NCI-H2081 treated with DMSO at 0.1 percent for 48 hours (cell line): Measurements from ENCODE around the gene TRIM44.
"Not testable (repeated sequence)": the region's sequence is repeated elsewhere in the genome, so short reads cannot be mapped to it uniquely, and the experiment has no call there.

Experiments used
- DNase-seq: peaks from one replicate; lab custom pipeline; 2025; lab: John Stamatoyannopoulos, UW

TRIM44 gene

DNA sequence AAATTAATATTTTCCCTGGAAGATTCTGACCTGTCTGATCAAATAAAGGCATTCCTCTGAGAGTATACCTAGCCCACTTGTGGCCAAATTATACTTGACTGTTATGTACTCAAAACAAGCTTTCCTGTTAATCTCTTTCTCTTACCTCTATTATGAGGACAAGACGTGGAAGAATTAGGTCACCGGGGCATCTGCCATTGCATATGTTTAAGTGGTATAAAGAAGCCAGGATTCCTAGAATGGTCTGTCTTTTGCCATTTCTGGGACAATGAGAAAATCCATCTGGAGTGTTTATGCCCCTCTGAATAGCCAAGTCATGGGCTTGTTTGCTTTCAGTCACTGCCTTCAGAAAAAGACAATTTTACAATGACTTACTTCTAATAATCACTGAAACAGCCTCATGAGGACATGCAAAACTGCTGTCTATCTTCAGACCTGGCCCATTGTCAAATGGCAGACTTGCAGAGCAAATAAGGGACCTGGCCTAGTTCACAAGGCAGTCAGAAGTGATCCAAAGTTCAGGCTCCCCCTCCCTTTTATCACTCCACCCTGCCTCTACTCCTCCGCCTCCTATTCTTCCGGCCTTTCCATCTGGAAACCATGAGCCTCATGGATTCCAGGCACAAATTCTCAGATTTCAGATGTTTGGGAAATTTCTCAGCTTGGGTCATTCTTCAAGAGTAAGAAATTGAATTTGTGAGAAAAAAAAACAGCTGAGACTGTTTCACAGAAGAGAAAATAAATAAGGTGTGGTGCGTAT lies 153.2 kb downstream of the TRIM44 start:
- DNase-seq: no peak

DNA sequence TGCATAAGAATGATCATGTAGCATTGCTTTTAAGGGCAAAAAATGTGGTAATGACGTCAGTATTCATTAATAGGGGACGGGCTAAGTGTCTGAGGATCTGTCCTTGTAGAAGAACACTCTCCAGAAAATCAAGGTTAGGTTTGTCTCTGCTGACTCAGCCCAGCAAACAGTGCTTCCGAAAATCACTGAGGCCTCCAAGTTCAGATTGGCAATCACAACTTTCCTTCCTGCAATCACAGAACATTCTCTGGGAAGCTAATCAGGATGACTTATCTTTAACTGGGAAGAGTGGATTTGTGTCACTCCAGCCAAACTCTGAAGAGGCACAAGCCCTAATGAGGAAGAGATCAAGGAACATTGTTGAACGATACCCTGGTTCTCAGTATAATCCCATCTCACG lies 158.0 kb downstream of the TRIM44 start:
- DNase-seq: no peak

DNA sequence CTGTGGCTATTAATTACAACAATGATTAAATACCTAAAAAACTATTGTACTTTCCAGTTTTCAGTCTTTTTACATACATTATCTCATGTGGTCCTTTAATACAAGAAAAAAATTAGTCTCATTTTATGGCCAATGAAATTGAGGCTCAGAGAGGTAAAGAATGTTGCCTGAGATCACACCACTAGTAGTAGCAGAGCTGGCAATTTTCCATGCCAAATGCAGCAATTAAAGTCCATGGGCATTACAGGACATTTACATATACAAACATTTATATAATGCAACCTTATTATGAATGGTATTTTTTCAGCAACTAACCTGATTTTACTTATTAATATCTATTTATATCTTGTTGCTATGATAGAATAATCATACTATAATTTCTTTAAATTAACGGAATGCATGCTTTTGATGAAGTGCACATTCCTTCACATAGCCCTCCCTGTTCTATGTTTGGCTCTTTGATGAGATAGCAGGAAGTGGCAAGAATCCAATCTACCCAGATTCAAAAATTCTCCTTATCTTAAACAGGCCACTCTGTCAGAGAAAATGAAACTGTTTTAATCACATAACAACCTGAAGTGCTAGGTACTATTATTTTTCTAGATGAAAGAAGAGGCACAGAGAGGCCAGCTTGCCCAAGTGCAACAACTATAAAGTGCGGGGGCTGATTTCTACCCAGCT lies 160.4 kb downstream of the TRIM44 start:
- DNase-seq: no peak

DNA sequence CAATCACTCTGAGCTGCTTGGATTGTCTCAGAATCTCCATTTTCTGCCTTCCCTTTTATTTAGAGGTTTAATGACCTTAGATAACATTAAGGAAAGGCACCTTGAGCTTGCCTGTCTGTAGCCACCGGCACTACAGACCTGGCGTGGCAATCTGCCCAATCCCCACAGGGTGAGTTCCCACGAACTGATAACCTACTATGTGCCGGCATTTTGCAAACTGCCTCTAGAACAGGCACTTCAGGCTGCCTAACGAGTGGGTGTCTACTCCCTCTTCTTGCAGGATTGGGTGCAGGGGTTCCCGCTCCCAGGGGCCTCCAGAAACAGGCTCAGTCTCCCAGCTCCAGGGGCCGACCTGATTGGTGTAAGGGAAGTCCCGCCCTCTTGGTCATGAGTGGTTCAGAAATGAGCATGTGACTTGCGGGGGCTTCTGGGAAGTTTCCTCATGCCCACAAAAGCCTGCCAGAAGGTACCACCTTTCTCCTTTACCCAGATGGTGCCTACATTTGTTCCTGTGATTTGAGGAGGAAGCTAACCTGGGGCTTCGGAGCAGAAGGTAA lies 161.2 kb downstream of the TRIM44 start:
- DNase-seq: no peak

DNA sequence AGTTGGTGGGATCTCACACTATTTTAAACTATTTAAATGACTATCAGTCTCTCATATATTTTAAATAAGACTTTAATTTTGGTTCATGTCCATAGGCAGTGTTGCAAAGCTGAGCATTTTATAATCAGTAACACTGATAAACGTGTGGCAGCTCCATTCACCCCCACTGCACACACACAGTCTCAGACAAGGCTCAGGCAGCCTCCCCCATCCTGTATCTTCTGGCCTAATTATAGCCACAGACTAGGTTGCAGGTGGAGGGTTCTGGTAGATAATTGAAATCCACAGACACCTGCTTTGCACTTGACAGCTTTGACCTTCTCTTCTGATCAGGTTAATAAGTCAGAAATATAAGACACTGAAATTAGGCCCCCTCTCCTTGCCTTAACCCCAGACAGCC lies 162.8 kb downstream of the TRIM44 start:
- no peak for DNase-seq

DNA sequence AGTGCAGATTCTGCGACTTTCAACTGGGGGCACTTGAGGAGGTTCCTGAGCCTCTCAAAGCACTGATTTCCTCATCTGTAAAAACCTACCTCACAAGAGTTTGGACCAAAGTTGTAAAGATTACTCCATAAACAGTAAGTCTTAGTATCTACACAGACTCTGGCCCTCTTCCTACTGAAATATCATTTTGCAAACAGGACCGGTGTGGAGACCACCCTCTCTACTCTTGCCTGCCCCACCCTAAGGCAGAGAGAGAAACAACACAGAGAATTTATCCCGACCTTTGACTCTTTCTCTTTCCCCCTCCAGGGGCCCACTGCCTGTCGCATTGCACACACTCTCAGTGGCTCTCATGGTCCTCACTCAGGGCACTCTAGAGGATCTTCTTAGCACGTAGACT lies 163.4 kb downstream of the TRIM44 start:
- DNase-seq: no peak

DNA sequence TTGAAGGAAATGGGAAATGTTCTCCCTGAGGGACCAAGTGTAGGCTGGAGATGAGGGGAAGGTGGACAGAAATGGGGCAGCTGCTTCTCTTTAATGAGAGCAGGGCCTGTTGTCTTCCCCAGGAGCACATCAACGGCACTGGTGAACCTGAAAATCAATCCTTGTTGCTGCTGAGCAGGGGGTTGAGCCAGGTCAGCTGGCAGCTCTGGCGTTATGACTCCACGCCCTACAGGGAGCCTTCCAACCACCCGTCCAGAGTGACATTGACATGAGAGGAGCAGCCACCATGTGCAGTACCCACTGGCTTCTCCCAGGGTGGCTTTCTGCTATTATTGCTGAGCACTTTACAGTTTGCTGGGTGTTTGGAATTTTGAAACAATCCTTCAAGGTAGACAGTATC lies 164.4 kb downstream of the TRIM44 start:
- no peak for DNase-seq

DNA sequence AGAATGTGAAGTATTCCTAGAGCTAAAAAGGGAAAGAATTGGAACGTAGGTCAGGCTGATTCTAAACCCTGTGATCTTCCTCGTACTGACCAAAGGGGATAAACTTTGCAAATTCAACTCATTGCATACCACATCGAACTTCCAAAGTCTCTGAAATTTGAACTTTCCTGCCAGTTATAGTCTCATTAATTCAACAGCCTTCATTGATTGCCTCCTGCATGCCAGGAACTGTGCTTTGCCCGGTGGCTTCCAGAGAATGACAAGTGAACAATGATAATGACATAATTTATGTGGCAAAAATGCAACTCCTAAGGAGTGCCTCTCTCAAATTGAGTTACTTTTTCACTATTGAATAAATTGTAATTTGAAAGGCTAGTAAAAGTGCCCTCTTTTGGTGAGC lies 173.6 kb downstream of the TRIM44 start:
- no peak for DNase-seq

DNA sequence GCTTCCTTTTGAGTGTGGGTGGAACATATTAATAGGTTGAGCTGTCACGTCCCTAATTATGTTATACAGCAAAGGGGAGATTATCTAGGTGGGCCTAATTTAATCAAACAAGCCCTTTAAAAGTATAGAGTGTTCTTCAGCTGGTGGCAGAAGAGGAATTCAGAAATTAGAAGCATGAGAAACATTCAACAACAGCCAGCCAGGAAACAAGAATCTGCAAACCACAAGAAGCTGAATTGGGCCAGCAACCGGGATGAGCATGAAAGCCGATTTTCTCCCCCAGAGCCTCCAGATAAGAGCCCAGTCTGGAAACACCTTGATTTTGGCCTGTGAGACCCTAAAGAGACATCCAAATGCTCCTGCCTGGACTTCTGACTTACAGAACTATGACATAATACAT lies 175.5 kb downstream of the TRIM44 start:
- no peak for DNase-seq

DNA sequence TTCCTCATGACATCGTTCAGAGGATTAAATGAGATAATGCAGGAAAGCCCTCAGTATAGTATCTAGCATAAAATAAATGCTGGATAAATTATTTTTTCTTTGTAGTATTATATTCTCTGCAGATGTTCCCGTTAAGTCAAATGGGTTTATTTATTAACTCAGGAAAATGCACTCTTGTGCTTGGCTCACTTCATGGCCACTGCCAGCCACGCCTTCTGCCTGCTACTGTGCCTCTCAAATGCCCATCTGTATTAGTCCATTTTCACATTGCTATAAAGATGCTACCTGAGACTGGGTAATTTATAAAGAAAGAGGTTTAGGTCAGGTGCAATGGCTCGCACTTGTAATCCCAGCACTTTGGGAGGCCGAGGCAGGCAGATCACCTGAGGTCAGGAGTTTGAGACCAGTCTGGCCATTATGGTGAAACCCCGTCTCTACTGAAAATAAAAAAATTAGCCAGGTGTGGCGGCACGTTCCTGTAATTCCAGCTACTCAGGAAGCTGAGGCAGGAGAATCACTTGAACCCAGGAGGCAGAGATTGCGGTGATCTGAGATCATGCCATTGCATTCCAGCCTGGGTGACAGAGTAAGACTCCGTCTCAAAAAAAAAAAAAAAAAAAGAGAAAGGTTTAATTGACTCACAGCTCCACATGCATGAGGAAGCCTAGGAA lies 176.3 kb downstream of the TRIM44 start:
- DNase-seq: not testable (repeated sequence)

DNA sequence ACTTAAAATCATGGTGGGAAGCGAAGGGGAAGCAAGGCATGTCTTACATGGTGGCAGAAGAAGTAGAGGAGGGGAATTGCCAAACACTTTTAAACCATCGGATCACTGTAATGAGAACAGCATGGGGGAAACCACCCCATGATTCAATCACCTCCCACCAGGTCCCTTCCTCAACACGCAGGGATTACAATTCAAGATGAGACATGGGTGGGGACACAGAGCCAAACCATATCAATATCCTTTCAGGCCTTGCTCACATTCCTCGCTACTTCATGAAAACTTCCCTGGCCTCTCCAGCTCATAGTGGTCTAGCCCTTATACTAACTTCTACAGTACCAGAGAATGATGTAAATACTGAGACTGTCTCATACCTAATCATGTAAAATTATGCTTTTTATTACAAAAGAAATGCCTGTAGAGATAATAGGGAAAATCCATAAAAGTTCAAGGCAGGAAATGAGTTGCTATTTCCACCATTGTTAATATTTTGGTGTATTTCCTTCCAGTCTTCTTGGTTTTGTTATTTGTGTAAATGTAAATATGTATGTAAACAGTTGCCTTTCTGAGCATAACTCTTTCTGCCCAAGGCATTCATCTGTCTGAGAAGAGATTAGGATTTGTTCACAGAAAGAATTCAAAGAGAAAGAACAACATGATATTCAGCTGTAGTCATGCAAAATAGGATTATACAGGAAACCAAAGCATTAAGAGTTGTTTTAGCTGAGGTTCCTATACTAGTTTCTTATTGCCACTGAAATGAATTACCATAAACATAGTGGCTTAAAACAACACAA lies 177.0 kb downstream of the TRIM44 start:
- no peak for DNase-seq

DNA sequence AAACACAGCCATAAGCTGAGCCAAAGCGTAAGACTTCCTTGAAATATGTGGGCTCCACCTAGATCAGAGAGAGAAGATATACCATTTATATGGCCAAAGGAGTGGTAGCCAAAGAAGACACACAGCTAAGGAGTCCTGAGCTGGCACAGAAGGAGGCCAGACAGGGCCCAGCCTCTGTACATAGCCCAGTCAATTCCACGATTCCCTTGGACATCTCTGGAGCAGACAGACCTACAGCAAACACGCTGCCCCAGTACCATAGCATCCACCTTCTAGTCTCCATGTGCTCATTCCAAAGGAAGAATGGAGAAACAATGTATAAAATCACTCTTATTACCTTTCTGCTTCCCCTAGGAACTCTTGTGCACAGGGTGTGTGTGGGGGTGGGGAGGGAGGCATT lies 179.2 kb downstream of the TRIM44 start:
- no peak for DNase-seq

DNA sequence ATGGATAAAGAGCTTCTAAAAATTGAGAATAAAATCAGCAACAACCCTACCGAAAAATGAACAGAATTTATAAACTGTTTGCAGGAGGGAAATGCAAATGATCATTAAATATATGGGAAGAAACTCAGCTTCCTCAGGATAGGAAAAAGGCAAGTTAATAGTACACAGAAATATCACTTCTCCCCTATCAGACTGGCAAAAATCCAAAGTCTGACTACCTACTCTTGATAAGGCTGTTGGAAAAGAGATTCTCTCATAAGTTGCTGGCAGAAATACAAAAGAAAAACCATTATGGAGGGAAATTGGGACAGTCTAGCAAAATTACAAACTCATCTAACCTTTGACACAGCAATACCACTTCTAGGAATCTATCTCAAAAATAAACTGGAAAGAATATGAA lies 180.4 kb downstream of the TRIM44 start:
- no peak for DNase-seq

DNA sequence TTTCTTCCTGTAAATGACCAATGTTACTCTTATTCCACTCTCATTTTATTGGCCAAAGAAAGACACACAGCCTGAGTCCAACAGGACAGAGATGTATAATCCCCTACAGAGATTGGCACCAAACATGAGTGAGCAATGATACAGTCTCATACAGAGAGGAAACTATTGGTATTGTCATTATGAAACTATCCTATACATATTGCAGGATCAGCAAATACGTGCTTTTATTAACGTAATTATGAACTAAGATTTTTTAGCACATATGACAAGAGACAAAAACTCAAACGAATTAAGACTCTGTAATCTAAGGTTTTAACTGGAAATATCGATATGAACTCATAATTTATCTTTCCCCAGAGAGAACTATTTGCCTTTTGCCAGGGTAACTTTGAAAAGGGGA lies 182.0 kb downstream of the TRIM44 start:
- no peak for DNase-seq

DNA sequence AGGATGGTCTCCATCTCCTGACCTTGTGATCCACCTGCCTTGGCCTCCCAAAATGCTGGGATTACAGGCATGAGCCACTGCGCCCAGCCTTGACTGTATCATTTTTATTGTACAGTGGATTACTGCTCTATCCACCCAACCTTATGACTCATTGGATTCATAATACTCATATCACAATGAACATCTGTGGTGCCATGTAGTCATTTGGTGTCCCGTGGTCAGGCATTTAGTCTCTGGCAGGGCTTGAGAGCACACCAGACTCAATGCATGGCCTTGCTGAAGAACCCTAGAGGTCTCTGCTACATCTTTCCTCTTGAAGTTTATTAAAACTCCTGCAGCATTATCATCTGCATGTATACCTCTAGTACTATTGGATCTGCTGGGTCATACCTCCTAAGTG lies 183.3 kb downstream of the TRIM44 start:
- DNase-seq: no peak

DNA sequence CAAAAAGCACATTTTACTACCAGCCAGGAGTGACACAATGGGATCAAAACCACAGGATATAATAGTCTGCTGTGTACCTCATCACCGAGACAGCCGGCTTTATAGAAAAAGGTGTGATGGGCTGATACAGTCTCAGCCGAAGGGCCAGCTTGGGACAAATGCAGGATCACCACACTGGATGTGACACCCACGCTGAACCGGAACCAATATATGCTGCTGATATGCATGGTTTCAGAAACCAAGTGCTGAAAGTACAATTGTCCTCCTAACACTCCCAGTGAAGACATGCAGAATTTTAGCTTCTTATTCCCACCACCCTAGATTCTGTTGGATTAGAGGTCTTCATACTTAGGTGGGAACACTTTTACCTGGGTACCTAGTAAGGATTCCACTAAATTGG lies 184.3 kb downstream of the TRIM44 start:
- DNase-seq: no peak

DNA sequence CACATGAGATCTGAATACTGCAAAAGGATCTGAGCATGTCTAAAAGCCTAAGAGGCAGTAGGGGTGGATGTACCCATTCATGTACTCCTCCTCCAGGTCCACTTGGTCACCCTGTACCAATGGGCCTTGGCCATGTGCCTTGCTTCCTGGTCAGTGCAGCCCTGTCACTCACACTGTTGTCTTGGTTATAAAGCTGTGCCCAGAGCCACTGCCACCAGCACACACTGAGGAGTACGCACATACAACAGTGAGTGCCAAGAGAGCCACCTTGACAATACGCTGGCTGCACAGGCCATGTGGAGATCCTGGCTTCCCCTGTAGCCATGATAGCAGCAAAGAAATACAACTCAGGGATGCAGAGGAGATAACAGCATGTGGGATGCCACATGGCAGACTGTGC lies 184.9 kb downstream of the TRIM44 start:
- DNase-seq: no peak

DNA sequence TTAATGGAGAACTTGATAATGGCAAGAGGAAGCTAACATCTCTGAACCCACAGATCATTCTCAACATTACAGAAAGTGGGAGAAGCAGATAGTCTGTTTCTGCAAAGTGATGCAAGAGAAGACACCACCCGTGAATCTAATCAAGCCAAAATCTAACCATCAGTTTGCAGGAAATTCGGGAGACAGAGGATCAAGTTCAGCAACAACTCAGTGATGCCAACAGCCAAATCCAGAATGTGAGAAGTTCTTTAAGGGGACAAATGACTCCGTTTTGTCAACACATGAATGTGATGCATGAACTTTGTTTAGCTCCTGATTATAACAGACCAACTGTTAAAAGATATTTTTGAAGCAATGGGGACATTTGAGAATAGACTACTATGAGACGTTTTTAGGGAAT lies 186.0 kb downstream of the TRIM44 start:
- no peak for DNase-seq

DNA sequence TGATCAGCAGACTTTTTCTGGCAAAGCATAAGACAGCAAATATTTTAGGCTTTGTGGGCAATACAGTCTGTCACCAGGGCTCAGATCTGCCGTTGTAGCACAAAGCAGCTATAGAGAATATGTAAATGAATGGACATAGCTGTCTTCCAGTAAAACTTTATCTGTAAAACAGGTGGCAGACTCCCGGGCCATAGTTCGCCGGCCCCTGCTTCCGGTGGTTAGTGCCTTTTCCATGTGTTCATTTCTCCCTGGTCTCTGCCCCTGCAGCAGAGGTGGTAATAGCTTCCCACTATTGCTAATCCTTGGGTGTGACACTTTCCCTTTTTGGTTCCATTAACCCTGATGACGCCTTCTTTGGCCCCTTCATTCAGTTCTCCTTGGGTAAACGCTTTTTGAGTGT lies 187.6 kb downstream of the TRIM44 start:
- no peak for DNase-seq

DNA sequence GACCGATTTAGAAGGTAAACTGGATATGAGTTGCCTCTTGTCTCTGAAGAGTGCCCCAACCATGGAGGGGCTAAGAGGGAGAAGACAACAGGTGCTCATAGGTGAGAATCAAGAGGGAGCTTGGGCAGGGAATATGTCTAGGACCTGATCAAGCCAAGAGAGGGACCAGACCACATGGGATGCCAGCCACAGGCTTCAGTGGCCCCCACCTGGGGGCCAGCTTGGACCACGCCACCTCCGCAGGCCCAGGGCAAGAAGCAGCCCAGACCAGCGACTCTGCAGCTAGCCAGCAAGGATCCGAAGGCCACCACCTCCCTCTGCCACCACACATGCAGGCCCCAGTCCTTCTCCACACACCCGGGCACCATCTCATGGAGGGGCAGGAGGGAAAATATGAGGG lies 188.8 kb downstream of the TRIM44 start:
- no peak for DNase-seq

DNA sequence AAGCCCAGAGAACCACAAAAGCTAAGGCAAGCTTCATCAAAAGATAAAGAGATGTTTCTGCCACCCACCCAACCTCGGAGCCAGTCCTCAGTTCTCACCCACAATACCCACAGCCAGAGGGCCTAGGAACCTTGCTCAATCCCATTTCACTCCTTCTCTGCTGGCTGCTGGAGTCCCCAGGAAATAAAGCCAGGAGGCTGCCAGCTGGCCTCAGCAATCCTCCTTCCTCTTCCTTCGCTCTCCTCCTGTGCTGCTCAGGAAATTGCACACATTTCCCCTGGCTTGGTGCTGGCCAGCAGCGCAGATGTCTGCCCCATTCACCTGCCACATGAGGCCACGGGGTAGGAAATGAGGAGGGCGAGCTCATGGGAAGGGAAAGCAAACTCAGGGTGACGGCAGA lies 189.5 kb downstream of the TRIM44 start:
- no peak for DNase-seq

DNA sequence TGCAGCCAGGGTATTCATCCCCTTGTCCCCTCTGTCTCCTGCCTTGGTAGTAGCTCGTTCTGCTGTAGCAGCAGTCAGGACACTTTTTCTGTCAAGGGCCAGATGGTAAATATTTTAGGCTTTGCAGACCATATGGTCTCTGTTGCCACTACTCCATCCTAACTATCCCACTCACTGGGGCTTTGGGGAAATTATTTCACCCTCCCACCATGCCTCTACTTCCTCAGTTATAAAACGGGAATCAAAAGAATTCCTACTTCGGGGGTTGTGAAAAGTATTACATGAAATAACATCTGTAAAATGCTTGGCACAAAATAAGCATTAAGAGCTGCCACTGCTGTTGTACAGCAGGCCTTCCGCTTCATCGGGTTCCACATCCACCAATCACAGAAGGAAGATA lies 191.4 kb downstream of the TRIM44 start:
- no peak for DNase-seq
